ENCODE data around the gene LYRM1. TPM values are rescaled to one million over a fixed set of nuclear protein-coding genes. Genes with fewer than 3 reads are reported as not detected.
"Not testable (repeated sequence)": the region's sequence is repeated elsewhere in the genome, so short reads cannot be mapped to it uniquely, and the experiment has no call there.

LYRM1 gene
- total RNA-seq, 1 donor from 2014 or later, result 31.7 TPM

- TF ChIP-seq, protein P1, sequence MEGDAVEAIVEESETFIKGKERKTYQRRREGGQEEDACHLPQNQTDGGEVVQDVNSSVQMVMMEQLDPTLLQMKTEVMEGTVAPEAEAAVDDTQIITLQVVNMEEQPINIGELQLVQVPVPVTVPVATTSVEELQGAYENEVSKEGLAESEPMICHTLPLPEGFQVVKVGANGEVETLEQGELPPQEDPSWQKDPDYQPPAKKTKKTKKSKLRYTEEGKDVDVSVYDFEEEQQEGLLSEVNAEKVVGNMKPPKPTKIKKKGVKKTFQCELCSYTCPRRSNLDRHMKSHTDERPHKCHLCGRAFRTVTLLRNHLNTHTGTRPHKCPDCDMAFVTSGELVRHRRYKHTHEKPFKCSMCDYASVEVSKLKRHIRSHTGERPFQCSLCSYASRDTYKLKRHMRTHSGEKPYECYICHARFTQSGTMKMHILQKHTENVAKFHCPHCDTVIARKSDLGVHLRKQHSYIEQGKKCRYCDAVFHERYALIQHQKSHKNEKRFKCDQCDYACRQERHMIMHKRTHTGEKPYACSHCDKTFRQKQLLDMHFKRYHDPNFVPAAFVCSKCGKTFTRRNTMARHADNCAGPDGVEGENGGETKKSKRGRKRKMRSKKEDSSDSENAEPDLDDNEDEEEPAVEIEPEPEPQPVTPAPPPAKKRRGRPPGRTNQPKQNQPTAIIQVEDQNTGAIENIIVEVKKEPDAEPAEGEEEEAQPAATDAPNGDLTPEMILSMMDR (conservative IDR thresholded peaks at IDR 0.05), result no peak
- Mint-ChIP-seq H3K36me3 (no peaks in the 10 kb centered on the region), H3K4me1 (ENCODE audit: unreplicated experiment) (no peaks in the 10 kb centered on the region), H3K9me3 (no peaks in the 10 kb centered on the region), H3K27ac (no peak overlapping the region), H3K27me3 (peaks cover 7% of the 10 kb centered on the region), H3K4me3 (no peak overlapping the region)
- no peak for DNase-seq (ENCODE audit: extremely low spot score, unreplicated experiment)
Observed at GRCh38 chr16:20971401-20971800, 70.8 kb downstream of the LYRM1 start.

GRCh38 chr16:20973201-20973600 lies 72.6 kb downstream of the LYRM1 start:
- H3K27ac Mint-ChIP-seq; DNase-seq (ENCODE audit: extremely low spot score, unreplicated experiment); H3K36me3 Mint-ChIP-seq; H3K4me3 Mint-ChIP-seq; H3K27me3 Mint-ChIP-seq; H3K4me1 Mint-ChIP-seq (ENCODE audit: unreplicated experiment); H3K9me3 Mint-ChIP-seq: not testable (repeated sequence)

Other genes starting within 250 kb of the LYRM1 start
- 0.36 TPM in 1 of 2 replicates, not detected in the other for gene ACSM1, start 203.1 kb upstream of the LYRM1 start, total RNA-seq (ENCODE audit: low replicate concordance)
- gene THUMPD1, start 159.0 kb upstream of the LYRM1 start, total RNA-seq (ENCODE audit: low replicate concordance), result 38.5 and 39.0 TPM in 2 replicates
- 22.6 and 51.2 TPM in 2 replicates for gene ACSM3, start 136.8 kb upstream of the LYRM1 start, total RNA-seq (ENCODE audit: low replicate concordance)
- 27.7 and 35.9 TPM in 2 replicates for gene ERI2, start 94.3 kb upstream of the LYRM1 start, total RNA-seq (ENCODE audit: low replicate concordance)
- 4.5 and 8.2 TPM in 2 replicates for gene REXO5, start 94.2 kb upstream of the LYRM1 start, total RNA-seq (ENCODE audit: low replicate concordance)
- gene DCUN1D3, start 413 bp upstream of the LYRM1 start, total RNA-seq (ENCODE audit: low replicate concordance), result 12.9 and 13.5 TPM in 2 replicates

All from type B pancreatic cell (in vitro differentiated cells).